PFSK-1 (cell line): Measurements from ENCODE around the gene PTPRN2.

Experiments
- FOXP2 ChIP-seq: optimal IDR thresholded peaks from 2 replicates; pipeline ENCODE3; 2011; ENCODE audit warnings: borderline replicate concordance, control low read depth, inconsistent platforms; ENCODE audit not compliant: insufficient read depth; ENCODE audit errors: extremely low read length, extremely low read depth
- POLR2AphosphoS5 ChIP-seq: IDR thresholded peaks from 2 replicates; pipeline ENCODE4 v1.6.1; 2012; ENCODE audit warnings: low read depth, mild to moderate bottlenecking, control low read depth, low read length, moderate library complexity
- SIN3A ChIP-seq: IDR thresholded peaks from 2 replicates; pipeline ENCODE4 v1.6.1; 2012; ENCODE audit warnings: mild to moderate bottlenecking, low read length, moderate library complexity, borderline replicate concordance; ENCODE audit not compliant: insufficient read depth
- TAF1 ChIP-seq: IDR thresholded peaks from 2 replicates; pipeline ENCODE4 v1.6.1; 2012; ENCODE audit warnings: low read length, control low read depth, borderline replicate concordance; ENCODE audit not compliant: insufficient read depth
- TF ChIP-seq, protein P1 (sequence below), 2 experiments: IDR thresholded peaks; 2 replicates each; pipeline versions ENCODE4 v1.6.1 to v1.8.0; 2011 to 2012; ENCODE audit warnings: low read depth in 2 of 2, low read length in 2 of 2, control low read depth in 1 of 2, inconsistent platforms in 1 of 2, mild to moderate bottlenecking in 1 of 2, moderate library complexity in 1 of 2; ENCODE audit not compliant: insufficient read depth in 1 of 2

DNA sequence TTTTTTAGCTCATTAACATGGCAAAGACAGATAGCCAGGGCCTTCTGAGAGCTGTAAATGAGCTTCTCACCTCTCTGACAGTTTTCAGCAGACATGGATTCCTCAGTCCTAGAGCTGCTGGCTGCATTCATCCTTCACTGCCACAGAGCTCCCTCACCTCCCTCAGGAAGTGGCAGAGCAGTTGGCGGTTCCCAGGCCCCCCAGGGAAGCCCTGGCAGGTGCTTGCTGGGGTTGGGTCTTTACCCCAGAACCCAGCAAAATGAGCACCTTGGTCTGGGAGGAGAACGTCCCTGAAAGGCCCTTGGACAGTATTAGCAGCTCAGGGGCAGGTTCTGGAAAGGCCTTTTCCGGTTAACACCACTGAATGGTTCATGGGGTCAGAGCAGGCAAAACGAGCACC lies 288.0 kb downstream of the PTPRN2 start:
- TF ChIP-seq POLR2AphosphoS5 = no peak
- TF ChIP-seq, protein P1, sequence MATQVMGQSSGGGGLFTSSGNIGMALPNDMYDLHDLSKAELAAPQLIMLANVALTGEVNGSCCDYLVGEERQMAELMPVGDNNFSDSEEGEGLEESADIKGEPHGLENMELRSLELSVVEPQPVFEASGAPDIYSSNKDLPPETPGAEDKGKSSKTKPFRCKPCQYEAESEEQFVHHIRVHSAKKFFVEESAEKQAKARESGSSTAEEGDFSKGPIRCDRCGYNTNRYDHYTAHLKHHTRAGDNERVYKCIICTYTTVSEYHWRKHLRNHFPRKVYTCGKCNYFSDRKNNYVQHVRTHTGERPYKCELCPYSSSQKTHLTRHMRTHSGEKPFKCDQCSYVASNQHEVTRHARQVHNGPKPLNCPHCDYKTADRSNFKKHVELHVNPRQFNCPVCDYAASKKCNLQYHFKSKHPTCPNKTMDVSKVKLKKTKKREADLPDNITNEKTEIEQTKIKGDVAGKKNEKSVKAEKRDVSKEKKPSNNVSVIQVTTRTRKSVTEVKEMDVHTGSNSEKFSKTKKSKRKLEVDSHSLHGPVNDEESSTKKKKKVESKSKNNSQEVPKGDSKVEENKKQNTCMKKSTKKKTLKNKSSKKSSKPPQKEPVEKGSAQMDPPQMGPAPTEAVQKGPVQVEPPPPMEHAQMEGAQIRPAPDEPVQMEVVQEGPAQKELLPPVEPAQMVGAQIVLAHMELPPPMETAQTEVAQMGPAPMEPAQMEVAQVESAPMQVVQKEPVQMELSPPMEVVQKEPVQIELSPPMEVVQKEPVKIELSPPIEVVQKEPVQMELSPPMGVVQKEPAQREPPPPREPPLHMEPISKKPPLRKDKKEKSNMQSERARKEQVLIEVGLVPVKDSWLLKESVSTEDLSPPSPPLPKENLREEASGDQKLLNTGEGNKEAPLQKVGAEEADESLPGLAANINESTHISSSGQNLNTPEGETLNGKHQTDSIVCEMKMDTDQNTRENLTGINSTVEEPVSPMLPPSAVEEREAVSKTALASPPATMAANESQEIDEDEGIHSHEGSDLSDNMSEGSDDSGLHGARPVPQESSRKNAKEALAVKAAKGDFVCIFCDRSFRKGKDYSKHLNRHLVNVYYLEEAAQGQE (IDR thresholded peaks at IDR 0.05; ENCODE audit: insufficient read depth in 1 of 2, low read depth in 2 of 2, low read length in 2 of 2) = no peak
- no peak for TF ChIP-seq TAF1
- no peak for TF ChIP-seq SIN3A
- TF ChIP-seq FOXP2 = no peak
